Right hindlimb (tissue), 1 donor: ENCODE measurements around the gene GRAP2.

Experiments used
- DNase-seq: peaks from one replicate; pipeline ENCODE4 v3.0.0-alpha.2; 2018

The GRAP2 gene

GRCh38 chr22:40022536-40023240 is 121.8 kb downstream of the GRAP2 start:
- peak; percentile 25 for DNase-seq
